HCT116 (cell line): ENCODE measurements around the gene ASCC2. TPM values are rescaled to one million over a fixed set of nuclear protein-coding genes. Genes with fewer than 3 reads are reported as not detected.

Experiments
- ATAC-seq: fragments of 200-7000 bp; cut with Tn5 transposase; 2 replicates; pipeline ENCODE4 v1.9.1; 2020; ENCODE audit warnings: mild to moderate bottlenecking, moderate library complexity
- BruUV-seq: library from RNA; stranded (reverse); fragments of 400-500 nt; replicated peaks from 2 replicates; lab custom pipeline; 2021; lab: Mats Ljungman, UMichigan
- CTCF ChIA-PET: fragments of 300-600 bp; sonication (Branson Sonifier 250); formaldehyde crosslinking; loops from one replicate; lab custom pipeline; 2021; ENCODE audit warnings: antibody characterized with exemption; lab: Charles Lee
- POLR2A ChIA-PET: fragments of 300-600, 350-600 bp; sonication (Branson Sonifier 250); formaldehyde crosslinking; loops from one replicate; lab custom pipeline; 2021; ENCODE audit warnings: antibody characterized with exemption; lab: Charles Lee
- RAD21 ChIA-PET, 2 experiments: fragments of 300-600 bp; sonication (Branson Sonifier 250); formaldehyde crosslinking; loops; one replicate each; lab custom pipeline; 2023; ENCODE audit warnings: low total read pairs in 2 of 2; ENCODE audit not compliant: uncharacterized antibody in 2 of 2, unreplicated experiment in 2 of 2, low non-redundant PET in 1 of 2; lab: Charles Lee
- DNase-seq: peaks from one replicate; pipeline ENCODE4 v3.0.0-alpha.2; 2010; ENCODE audit warnings: low read depth, low spot score
- H2AFZ ChIP-seq: fragments of 200-600 bp; shearing (Covaris generic), sonication (generic); 2 replicates; pipeline ENCODE4 v1.6.1; 2017; ENCODE audit warnings: low read depth, mixed run types, mixed read lengths, antibody characterized with exemption, low read length; ENCODE audit not compliant: poor library complexity, severe bottlenecking
- H3K27ac ChIP-seq: 2 replicates; pipeline ENCODE4 v1.5.1; 2012; ENCODE audit warnings: low read depth, low read length
- H3K27me3 ChIP-seq: fragments of 200-600 bp; sonication (generic); 2 replicates; pipeline ENCODE4 v1.6.1; 2016; ENCODE audit warnings: mixed run types, low read length, mixed read lengths; ENCODE audit not compliant: insufficient read depth
- H3K36me3 ChIP-seq, 2 experiments: fragments of 200-500 bp in 1 of 2; fragments of 200-600 bp in 1 of 2; sonication (Bioruptor generic) in 1 of 2; sonication (generic) in 1 of 2; 2 replicates each; pipeline versions ENCODE4 v1.5.1 to v1.6.1; 2014 to 2016; ENCODE audit warnings: low read length in 2 of 2, inconsistent platforms in 1 of 2, mixed read lengths in 1 of 2, mixed run types in 1 of 2; ENCODE audit not compliant: insufficient read depth in 2 of 2, control insufficient read depth in 1 of 2
- H3K4me1 ChIP-seq, 2 experiments: fragments of 200-600 bp in 1 of 2; sonication (generic) in 1 of 2; 2 replicates each; pipeline versions ENCODE4 v1.5.1 to v1.6.1; 2012 to 2017; ENCODE audit warnings: low read length in 2 of 2, inconsistent platforms in 1 of 2, mild to moderate bottlenecking in 1 of 2, mixed read lengths in 1 of 2, mixed run types in 1 of 2, moderate library complexity in 1 of 2; ENCODE audit not compliant: insufficient read depth in 2 of 2, control insufficient read depth in 1 of 2
- H3K4me2 ChIP-seq: fragments of 200-600 bp; sonication (generic); 2 replicates; pipeline ENCODE4 v1.6.1; 2017; ENCODE audit warnings: mixed run types, low read length, mixed read lengths
- H3K4me3 ChIP-seq, 2 experiments: fragments of 200-600 bp in 1 of 2; sonication (generic) in 1 of 2; replicated peaks in 1 of 2; 2 replicates each; pipeline ENCODE4 v1.5.1; 2011 to 2016; ENCODE audit warnings: low read length in 2 of 2, control low read depth in 1 of 2, low read depth in 1 of 2, mild to moderate bottlenecking in 1 of 2, mixed read lengths in 1 of 2, mixed run types in 1 of 2
- H3K79me2 ChIP-seq: fragments of 200-600 bp; sonication (generic); 2 replicates; pipeline ENCODE4 v1.6.1; 2017; ENCODE audit warnings: mild to moderate bottlenecking, mixed run types, low read length, moderate library complexity, mixed read lengths; ENCODE audit not compliant: insufficient read depth
- H3K9ac ChIP-seq: fragments of 200-600 bp; sonication (generic); 2 replicates; pipeline ENCODE4 v1.6.1; 2016; ENCODE audit warnings: low read length, mixed read lengths
- H3K9me2 ChIP-seq: fragments of 200-600 bp; sonication (generic), shearing (Covaris generic); 2 replicates; pipeline ENCODE4 v1.6.1; 2017; ENCODE audit warnings: mixed run types, mild to moderate bottlenecking, moderate library complexity; ENCODE audit not compliant: insufficient read depth
- H3K9me3 ChIP-seq, 2 experiments: fragments of 200-500 bp in 1 of 2; fragments of 200-600 bp in 1 of 2; sonication (Bioruptor generic) in 1 of 2; sonication (generic) in 1 of 2; 2 replicates each; pipeline ENCODE4 v1.6.1; 2014 to 2017; ENCODE audit warnings: low read length in 2 of 2, mixed read lengths in 2 of 2, inconsistent platforms in 1 of 2, low read depth in 1 of 2, mild to moderate bottlenecking in 1 of 2, mixed run types in 1 of 2, moderate library complexity in 1 of 2; ENCODE audit not compliant: control insufficient read depth in 1 of 2, insufficient read depth in 1 of 2
- H4K20me1 ChIP-seq: fragments of 200-600 bp; sonication (generic), shearing (Covaris generic); 2 replicates; pipeline ENCODE4 v1.6.1; 2017; ENCODE audit warnings: mixed run types, mild to moderate bottlenecking, moderate library complexity; ENCODE audit not compliant: insufficient read depth
- ATF3 ChIP-seq: IDR thresholded peaks from 2 replicates; pipeline ENCODE4 v1.6.1; 2012
- CBX3 ChIP-seq: IDR thresholded peaks from 2 replicates; pipeline ENCODE4 v1.6.1; 2012; ENCODE audit warnings: low read depth
- CTCF ChIP-seq, 3 experiments: fragments of 200-600 bp in 1 of 3; sonication (generic) in 1 of 3; IDR thresholded peaks in 2 of 3; conservative IDR thresholded peaks in 1 of 3; 2 replicates each; pipeline ENCODE4 v1.5.1; 2012 to 2017; ENCODE audit warnings: low read depth in 2 of 3, low read length in 2 of 3, antibody characterized with exemption in 1 of 3, borderline replicate concordance in 1 of 3, control low read depth in 1 of 3, mild to moderate bottlenecking in 1 of 3, mixed read lengths in 1 of 3, mixed run types in 1 of 3, moderate library complexity in 1 of 3; ENCODE audit not compliant: insufficient read depth in 1 of 3
- EGR1 ChIP-seq: IDR thresholded peaks from 2 replicates; pipeline ENCODE4 v1.6.1; 2012; ENCODE audit warnings: low read depth
- ELF1 ChIP-seq: IDR thresholded peaks from 2 replicates; pipeline ENCODE4 v1.6.1; 2012; ENCODE audit warnings: low read depth, borderline replicate concordance
- EZH2phosphoT487 ChIP-seq: fragments of 200-600 bp; IDR thresholded peaks from 2 replicates; pipeline ENCODE4 v1.6.1; 2018; ENCODE audit warnings: antibody characterized with exemption, borderline replicate concordance
- JUND ChIP-seq: IDR thresholded peaks from 2 replicates; pipeline ENCODE4 v1.6.1; 2012
- POLR2A ChIP-seq: IDR thresholded peaks from 2 replicates; pipeline ENCODE4 v1.7.0; 2011; ENCODE audit warnings: borderline replicate concordance; ENCODE audit not compliant: insufficient read depth, insufficient read length; ENCODE audit errors: extremely low read depth
- POLR2AphosphoS5 ChIP-seq: IDR thresholded peaks from 2 replicates; pipeline ENCODE4 v1.6.1; 2011; ENCODE audit warnings: mild to moderate bottlenecking, low read depth, low read length, moderate library complexity
- RAD21 ChIP-seq: IDR thresholded peaks from 2 replicates; pipeline ENCODE4 v1.6.1; 2012; ENCODE audit warnings: low read depth, mild to moderate bottlenecking
- REST ChIP-seq: IDR thresholded peaks from 2 replicates; pipeline ENCODE4 v1.6.1; 2012; ENCODE audit warnings: low read depth
- SP1 ChIP-seq: IDR thresholded peaks from 2 replicates; pipeline ENCODE4 v1.6.1; 2012; ENCODE audit warnings: low read depth
- TCF7L2 ChIP-seq: IDR thresholded peaks from 2 replicates; pipeline ENCODE4 v1.7.0; 2011; ENCODE audit warnings: borderline replicate concordance, inconsistent platforms; ENCODE audit not compliant: insufficient read depth, insufficient read length; ENCODE audit errors: extremely low read depth
- YY1 ChIP-seq: IDR thresholded peaks from 2 replicates; pipeline ENCODE4 v1.6.1; 2011; ENCODE audit warnings: low read length, low read depth, moderate library complexity, mild to moderate bottlenecking; ENCODE audit not compliant: insufficient replicate concordance; ENCODE audit errors: extremely low read depth
- ZNF274 ChIP-seq: fragments of 200-500 bp; sonication (Bioruptor generic); IDR thresholded peaks from 2 replicates; pipeline ENCODE4 v1.6.1; 2014; ENCODE audit warnings: mild to moderate bottlenecking, low read depth, low read length, inconsistent platforms
- intact Hi-C: fragments of 100-400 bp; cut with micrococcal nuclease; formaldehyde crosslinking; loops from 2 replicates; pipeline ENCODE4 v1.10.0; 2022
- total RNA-seq: library from RNA; stranded (reverse); gene quantifications from one replicate; pipeline ENCODE4 v1.2.1, GENCODE V29; 2021; ENCODE audit not compliant: unreplicated experiment

The ASCC2 gene
- total RNA-seq, 1 experiment from 2014 or later: 68.6 TPM

GRCh38 chr22:29806196-29806595 lies 31.9 kb downstream of the ASCC2 start:
- H3K9me3 ChIP-seq: no peaks in the 10 kb centered on the region
- CTCF ChIA-PET: no interaction called here
- no peak overlapping the region for H2AFZ ChIP-seq
- no peaks in the 10 kb centered on the region for H4K20me1 ChIP-seq
- POLR2A ChIA-PET: no interaction called here
- no peaks in the 10 kb centered on the region for H3K27me3 ChIP-seq
- DNase-seq (no peak), ATAC-seq (no peak)
- H3K27ac ChIP-seq: no peak overlapping the region
- no peak overlapping the region for H3K4me2 ChIP-seq
- no peak overlapping the region for H3K9ac ChIP-seq
- H3K9me2 ChIP-seq: no peaks in the 10 kb centered on the region
- no TSS peak for BruUV-seq
- peaks cover 31 to 39% of the 10 kb centered on the region in 2 experiments; a peak in 3 of 4 replicates for H3K36me3 ChIP-seq
- intact Hi-C loops: no loop called here
- no peak for TF ChIP-seq EZH2phosphoT487
- TF ChIP-seq YY1: no peak
- no peak for TF ChIP-seq JUND
- no peak for TF ChIP-seq POLR2AphosphoS5
- TF ChIP-seq REST: no peak
- no peak for TF ChIP-seq ZNF274
- no peak for TF ChIP-seq SP1
- TF ChIP-seq RAD21: no peak
- no peak for TF ChIP-seq ATF3
- TF ChIP-seq ELF1: no peak
- TF ChIP-seq EGR1: no peak
- TF ChIP-seq POLR2A: no peak
- TF ChIP-seq CBX3: no peak
- no peak for TF ChIP-seq CTCF (IDR thresholded peaks at IDR 0.05 in 2 of 3, conservative IDR thresholded peaks at IDR 0.05 in 1 of 3; ENCODE audit: borderline replicate concordance in 1 of 3, insufficient read depth in 1 of 3, low read depth in 2 of 3, low read length in 2 of 3)
- TF ChIP-seq TCF7L2: no peak
- no peaks in the 10 kb centered on the region for H3K4me1 ChIP-seq
- no peak overlapping the region for H3K4me3 ChIP-seq
- H3K79me2 ChIP-seq: no peaks in the 10 kb centered on the region
- RAD21 ChIA-PET: no interaction called here
